Upper lobe of left lung (tissue), 4 donors: ENCODE data around the gene CSF1R.

ENCODE experiments used
- CTCF ChIP-seq, 6 experiments: fragments of 450-650 bp in 4 of 6; fragments of 200-600 bp in 2 of 6; sonication (generic) in 2 of 6; IDR thresholded peaks; one replicate each; pipeline ENCODE4 v1.5.1; 2016 to 2019; ENCODE audit warnings: antibody characterized with exemption in 6 of 6
- POLR2A ChIP-seq, 4 donors: fragments of 450-650 bp; IDR thresholded peaks; one replicate each; pipeline ENCODE4 v1.5.1; 2016 to 2017; ENCODE audit warnings: antibody characterized with exemption in 4 of 4, mild to moderate bottlenecking in 2 of 4

DNA sequence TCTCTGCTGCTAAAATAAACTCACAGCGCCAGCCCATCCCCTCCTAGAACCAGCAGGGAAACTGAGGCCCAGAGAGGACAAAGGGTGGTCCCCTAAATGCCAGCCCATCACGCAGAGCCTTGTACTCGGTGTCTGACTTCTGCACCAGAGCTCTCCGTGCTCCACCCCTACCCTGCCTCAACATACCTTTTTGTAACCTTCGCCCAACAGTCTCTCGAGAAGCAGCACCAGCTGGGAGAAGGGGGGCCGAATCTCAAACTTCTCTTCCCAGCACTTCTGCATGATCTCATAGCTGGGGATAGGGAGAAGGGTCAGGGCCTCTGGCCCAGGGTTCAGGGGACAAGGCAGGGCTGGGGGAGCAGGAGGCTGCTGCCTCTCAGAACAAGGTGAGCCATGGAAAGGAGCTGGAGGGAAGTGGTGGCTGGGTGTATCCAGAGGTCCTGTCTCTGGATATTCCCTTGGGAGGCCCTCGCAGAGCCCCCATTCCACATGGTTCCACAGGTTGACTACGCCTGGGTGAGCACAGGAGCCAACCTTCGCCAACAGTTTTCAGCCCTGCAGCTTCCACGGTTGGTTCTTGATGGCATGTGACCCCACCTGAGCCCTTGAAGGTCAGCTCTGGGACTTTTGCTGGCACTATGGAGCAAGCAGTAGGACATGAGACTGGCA lies 32.3 kb upstream of the CSF1R start:
- TF ChIP-seq CTCF (IDR thresholded peaks at IDR 0.05) = no peak
- TF ChIP-seq POLR2A (IDR thresholded peaks at IDR 0.05) = no peak
